ENCODE measurements around the gene WDR37.

Gene WDR37

DNA sequence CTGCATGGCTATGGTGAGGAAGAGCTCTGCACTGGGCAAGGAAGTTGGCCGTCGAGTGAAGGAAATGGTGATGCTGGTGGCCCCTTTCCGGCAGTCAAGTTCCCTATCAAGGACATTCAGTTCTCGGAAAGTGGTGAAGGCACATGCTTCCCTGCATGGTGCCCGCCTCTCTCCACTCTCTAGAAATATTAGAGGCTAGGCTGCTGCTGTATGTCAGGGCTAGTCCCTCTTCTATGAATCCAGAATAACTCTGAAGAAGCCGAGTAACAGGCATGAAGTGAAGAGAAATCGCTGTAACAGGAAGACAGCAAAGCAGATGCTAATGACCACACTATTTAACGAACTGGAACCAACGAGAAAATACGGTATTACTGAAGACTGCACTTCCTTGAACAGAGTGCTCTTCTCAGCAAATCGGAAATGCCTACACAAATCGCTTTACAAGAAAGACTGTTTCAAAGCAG, 12.6 kb upstream of the WDR37 start:
- Mint-ChIP-seq H3K9me3 (no peaks in the 10 kb centered on the region), H3K4me3 (peak overlapping the region in 1 of 3 experiments; percentile 31), H3K27me3 (ENCODE audit: low read depth) (no peaks in the 10 kb centered on the region), H3K27ac (no peak overlapping the region), H3K36me3 (ENCODE audit: low read depth) (peaks cover 43% of the 10 kb centered on the region), H3K4me1 (peaks cover 29% of the 10 kb centered on the region)
- TF ChIP-seq, protein P1, sequence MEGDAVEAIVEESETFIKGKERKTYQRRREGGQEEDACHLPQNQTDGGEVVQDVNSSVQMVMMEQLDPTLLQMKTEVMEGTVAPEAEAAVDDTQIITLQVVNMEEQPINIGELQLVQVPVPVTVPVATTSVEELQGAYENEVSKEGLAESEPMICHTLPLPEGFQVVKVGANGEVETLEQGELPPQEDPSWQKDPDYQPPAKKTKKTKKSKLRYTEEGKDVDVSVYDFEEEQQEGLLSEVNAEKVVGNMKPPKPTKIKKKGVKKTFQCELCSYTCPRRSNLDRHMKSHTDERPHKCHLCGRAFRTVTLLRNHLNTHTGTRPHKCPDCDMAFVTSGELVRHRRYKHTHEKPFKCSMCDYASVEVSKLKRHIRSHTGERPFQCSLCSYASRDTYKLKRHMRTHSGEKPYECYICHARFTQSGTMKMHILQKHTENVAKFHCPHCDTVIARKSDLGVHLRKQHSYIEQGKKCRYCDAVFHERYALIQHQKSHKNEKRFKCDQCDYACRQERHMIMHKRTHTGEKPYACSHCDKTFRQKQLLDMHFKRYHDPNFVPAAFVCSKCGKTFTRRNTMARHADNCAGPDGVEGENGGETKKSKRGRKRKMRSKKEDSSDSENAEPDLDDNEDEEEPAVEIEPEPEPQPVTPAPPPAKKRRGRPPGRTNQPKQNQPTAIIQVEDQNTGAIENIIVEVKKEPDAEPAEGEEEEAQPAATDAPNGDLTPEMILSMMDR (IDR thresholded peaks at IDR 0.05; ENCODE audit: unreplicated experiment in 3 of 3) = no peak

DNA sequence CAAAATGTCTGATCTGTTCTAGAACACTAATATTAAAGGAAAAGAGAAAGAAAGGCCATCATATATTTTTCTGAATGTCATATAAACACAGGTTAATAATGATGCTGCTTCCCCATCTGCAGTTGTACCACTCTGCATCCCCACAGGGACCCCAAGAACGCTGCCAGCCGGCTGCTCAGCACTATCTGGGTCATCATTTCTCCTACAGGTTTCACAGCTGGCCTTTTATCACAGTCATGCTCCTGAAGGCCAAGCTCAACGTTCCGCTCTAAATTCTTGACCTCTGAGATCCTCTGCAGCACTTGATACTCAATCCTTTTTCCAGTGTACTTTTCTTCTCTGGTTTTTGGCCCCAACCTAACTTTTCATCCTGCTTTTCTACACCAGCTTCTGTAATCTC, 12.0 kb upstream of the WDR37 start:
- Mint-ChIP-seq H3K36me3 (ENCODE audit: low read depth) (peaks cover 43% of the 10 kb centered on the region), H3K9me3 (no peaks in the 10 kb centered on the region), H3K4me3 (peak overlapping the region in 1 of 3 experiments; percentile 80), H3K27ac (peak overlapping the region; percentile 0 to 21 (median 1)), H3K4me1 (peaks cover 29% of the 10 kb centered on the region), H3K27me3 (ENCODE audit: low read depth) (no peaks in the 10 kb centered on the region)
- TF ChIP-seq, protein P1 (IDR thresholded peaks at IDR 0.05; ENCODE audit: unreplicated experiment in 3 of 3) = no peak

DNA sequence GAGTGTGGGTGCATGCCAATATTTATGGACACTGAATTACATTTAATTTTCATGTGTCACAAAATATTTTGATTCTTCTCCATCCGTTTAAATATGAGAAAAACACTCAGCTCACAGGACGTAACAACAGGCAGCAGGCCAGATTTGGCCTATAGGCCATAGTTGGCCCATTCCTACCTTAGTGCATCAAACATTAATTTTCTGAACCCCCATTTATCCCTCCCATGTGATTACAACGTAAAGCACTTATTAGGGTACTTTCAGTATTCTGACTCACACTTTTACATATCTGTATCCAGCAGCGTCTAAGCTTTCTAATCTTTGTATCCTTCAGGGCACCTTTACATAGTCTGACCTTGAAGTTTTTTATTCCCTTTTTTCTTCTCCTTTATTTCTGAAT, 11.2 kb upstream of the WDR37 start:
- Mint-ChIP-seq H3K36me3 (ENCODE audit: low read depth) (peaks cover 43% of the 10 kb centered on the region), H3K4me1 (peaks cover 29% of the 10 kb centered on the region), H3K27me3 (ENCODE audit: low read depth) (no peaks in the 10 kb centered on the region), H3K9me3 (no peaks in the 10 kb centered on the region), H3K27ac (peak overlapping the region; percentile 1 to 66 (median 30)), H3K4me3 (peak overlapping the region; percentile 64 to 80 (median 71))
- TF ChIP-seq, protein P1 (IDR thresholded peaks at IDR 0.05; ENCODE audit: unreplicated experiment in 3 of 3) = no peak

DNA sequence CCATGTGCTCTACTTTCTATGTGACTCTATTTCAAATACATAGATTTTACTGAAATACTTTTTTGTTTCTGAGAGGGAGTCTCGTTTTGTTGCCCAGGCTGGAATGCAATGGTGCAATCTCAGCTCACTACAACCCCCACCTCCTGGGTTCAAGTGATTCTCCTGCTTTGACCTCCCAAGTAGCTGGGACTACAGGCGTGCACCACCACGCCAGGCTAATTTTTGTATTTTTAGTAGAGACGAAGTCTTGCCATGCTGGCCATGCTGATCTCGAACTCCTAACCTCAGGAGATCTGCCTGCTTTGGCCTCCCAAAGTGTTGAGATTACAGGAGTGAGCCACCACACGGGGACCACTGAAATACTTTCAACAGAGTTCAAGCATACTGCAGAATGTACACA, 10.8 kb upstream of the WDR37 start:
- Mint-ChIP-seq H3K27ac (peak overlapping the region in 2 of 3 experiments; percentile 1 to 66), H3K4me3 (peak overlapping the region; percentile 39 to 80 (median 64)), H3K4me1 (peaks cover 29% of the 10 kb centered on the region), H3K27me3 (ENCODE audit: low read depth) (no peaks in the 10 kb centered on the region), H3K9me3 (no peaks in the 10 kb centered on the region), H3K36me3 (ENCODE audit: low read depth) (peaks cover 38% of the 10 kb centered on the region)
- TF ChIP-seq, protein P1 (IDR thresholded peaks at IDR 0.05; ENCODE audit: unreplicated experiment in 3 of 3) = no peak

DNA sequence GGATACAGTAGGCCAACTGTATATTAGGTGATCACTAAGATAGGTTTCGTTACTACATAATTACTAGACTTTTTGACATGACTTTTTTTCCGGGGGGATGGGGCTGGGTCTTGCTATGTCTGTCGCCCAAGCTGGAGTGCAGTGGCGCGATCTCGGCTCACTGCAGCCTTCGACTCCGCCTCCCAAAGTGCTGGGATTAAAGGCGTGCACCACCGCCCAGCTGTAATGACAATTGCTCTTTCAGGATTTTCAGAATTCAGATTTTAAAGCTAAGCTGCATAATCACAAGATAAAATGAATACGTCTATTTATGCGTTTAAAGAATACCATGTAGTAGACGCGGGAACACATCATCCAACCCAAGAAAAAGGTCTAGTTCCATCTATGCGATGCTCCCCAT, 8.2 kb upstream of the WDR37 start:
- Mint-ChIP-seq H3K27ac (peak overlapping the region; percentile 91 to 99 (median 99)), H3K4me3 (peak overlapping the region; percentile 89 to 92 (median 91)), H3K36me3 (ENCODE audit: low read depth) (peaks cover 41% of the 10 kb centered on the region), H3K27me3 (ENCODE audit: low read depth) (no peaks in the 10 kb centered on the region), H3K4me1 (peaks cover 45% of the 10 kb centered on the region), H3K9me3 (no peaks in the 10 kb centered on the region)
- TF ChIP-seq, protein P1 (IDR thresholded peaks at IDR 0.05; ENCODE audit: unreplicated experiment in 3 of 3) = no peak

DNA sequence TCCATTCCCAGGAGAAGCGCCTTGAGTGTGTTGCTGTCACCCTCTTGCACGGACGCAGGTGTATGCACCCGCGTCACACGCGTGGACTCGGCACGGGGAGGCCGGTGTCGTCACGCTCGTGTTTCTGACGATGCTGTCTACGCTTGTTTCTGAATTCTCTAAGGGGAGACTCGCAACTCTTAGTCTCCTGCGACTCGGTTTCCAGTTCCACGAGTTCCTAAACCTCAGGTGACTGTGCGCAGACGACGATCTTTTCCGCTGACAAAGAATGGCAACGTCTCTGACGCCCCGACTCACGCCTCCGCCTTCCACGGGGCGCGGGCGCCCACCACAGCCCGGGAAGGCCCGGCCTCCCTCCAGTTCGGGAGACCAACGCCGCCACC, 7.8 kb upstream of the WDR37 start:
- H3K36me3 Mint-ChIP-seq (ENCODE audit: low read depth) = peaks cover 41% of the 10 kb centered on the region
- H3K27ac Mint-ChIP-seq = peak overlapping the region; percentile 91 to 99 (median 99)
- no peaks in the 10 kb centered on the region for H3K9me3 Mint-ChIP-seq
- H3K27me3 Mint-ChIP-seq (ENCODE audit: low read depth) = no peaks in the 10 kb centered on the region
- peak overlapping the region; percentile 89 to 92 (median 91) for H3K4me3 Mint-ChIP-seq
- H3K4me1 Mint-ChIP-seq = peaks cover 48% of the 10 kb centered on the region
- TF ChIP-seq, protein P1 (IDR thresholded peaks at IDR 0.05; ENCODE audit: unreplicated experiment in 3 of 3) = no peak
